Esophagus mucosa (tissue), 1 donor: ENCODE results near the gene FNDC3B. TPM values are rescaled to one million over a fixed set of nuclear protein-coding genes. Genes with fewer than 3 reads are reported as not detected.

Source experiments
- ATAC-seq: fragments of 200-7000 bp; cut with Tn5 transposase; one replicate; pipeline ENCODE4 v1.9.1; 2020
- total RNA-seq: library from RNA; stranded (reverse); gene quantifications from one replicate; pipeline ENCODE4 v1.2.4, GENCODE V29; 2023
- donor health status: DM: yes; HTN: yes; CAD: no.

FNDC3B gene
- total RNA-seq, 1 donor from 2014 or later = 19.9 TPM

GRCh38 chr3:172153335-172153861 lies 114.0 kb downstream of the FNDC3B start:
- peak; percentile 98 for ATAC-seq

- no peak for ATAC-seq
Measured at GRCh38 chr3:172154768-172155664, 115.6 kb downstream of the FNDC3B start.

GRCh38 chr3:172155897-172156585 lies 116.7 kb downstream of the FNDC3B start:
- peak; percentile 81 for ATAC-seq

GRCh38 chr3:172156586-172156955 lies 117.2 kb downstream of the FNDC3B start:
- ATAC-seq = no peak

- no peak for ATAC-seq
Measured at GRCh38 chr3:172157564-172158258, 118.3 kb downstream of the FNDC3B start.

GRCh38 chr3:172158741-172159140 lies 119.4 kb downstream of the FNDC3B start:
- ATAC-seq = no peak

- no peak for ATAC-seq
Measured at GRCh38 chr3:172159376-172159775, 120.0 kb downstream of the FNDC3B start.

GRCh38 chr3:172159962-172160538 lies 120.7 kb downstream of the FNDC3B start:
- peak; percentile 27 for ATAC-seq

- no peak for ATAC-seq
Measured at GRCh38 chr3:172161133-172161789, 121.9 kb downstream of the FNDC3B start.

- ATAC-seq = no peak
Measured at GRCh38 chr3:172161959-172162358, 122.6 kb downstream of the FNDC3B start.

- ATAC-seq = no peak
Measured at GRCh38 chr3:172163320-172163719, 123.9 kb downstream of the FNDC3B start.

- no peak for ATAC-seq
Measured at GRCh38 chr3:172164620-172165362, 125.4 kb downstream of the FNDC3B start.

- no peak for ATAC-seq
Measured at GRCh38 chr3:172166261-172166660, 126.9 kb downstream of the FNDC3B start.

- ATAC-seq = no peak
Measured at GRCh38 chr3:172166890-172167289, 127.5 kb downstream of the FNDC3B start.

GRCh38 chr3:172167892-172168648 lies 128.7 kb downstream of the FNDC3B start:
- no peak for ATAC-seq

- no peak for ATAC-seq
Measured at GRCh38 chr3:172170073-172170709, 130.8 kb downstream of the FNDC3B start.

- no peak for ATAC-seq
Measured at GRCh38 chr3:172170841-172171240, 131.5 kb downstream of the FNDC3B start.

- no peak for ATAC-seq
Measured at GRCh38 chr3:172171396-172172075, 132.2 kb downstream of the FNDC3B start.
